Inferior parietal cortex (tissue), 1 donor: ENCODE measurements around the gene ADRM1.

ENCODE experiments used
- DNase-seq: peaks from one replicate; pipeline ENCODE4 v3.0.0-alpha.2; 2016; ENCODE audit errors: extremely low spot score

The ADRM1 gene

DNA sequence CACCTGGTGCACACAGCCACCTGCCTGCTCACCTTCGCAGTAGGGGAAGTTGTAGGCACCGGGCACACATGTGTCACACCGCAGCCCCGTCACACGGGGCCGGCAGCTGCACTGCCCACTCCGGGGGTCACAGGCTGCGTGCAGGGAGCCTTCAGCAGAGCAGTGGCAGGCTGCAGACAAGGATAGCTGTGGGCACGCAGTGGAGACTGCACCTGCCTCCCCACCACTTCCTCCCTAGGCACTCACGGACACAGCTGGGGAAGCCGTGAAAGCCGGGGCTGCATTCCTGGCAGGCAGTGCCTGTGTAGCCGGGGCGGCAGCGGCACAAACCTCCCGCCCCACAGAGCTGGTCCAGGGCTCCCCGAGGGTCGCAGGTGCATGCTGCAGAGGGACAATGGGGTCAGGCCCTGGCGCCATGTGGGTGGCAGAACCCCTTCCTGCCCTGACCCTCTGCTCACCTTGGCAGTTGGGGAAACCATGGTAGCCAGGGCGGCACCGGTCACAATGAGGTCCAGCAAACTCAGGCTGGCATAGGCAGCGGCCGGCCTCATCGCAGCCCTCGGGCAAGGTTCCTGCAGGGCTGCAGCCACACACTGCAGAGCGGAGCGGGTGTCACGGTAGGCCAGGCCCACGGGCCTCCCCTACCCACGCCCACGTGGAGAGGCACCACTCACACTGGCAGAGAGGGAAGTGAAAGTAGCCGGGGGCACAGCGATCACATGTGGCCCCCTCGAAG, 34.9 kb downstream of the ADRM1 start:
- DNase-seq = no peak

DNA sequence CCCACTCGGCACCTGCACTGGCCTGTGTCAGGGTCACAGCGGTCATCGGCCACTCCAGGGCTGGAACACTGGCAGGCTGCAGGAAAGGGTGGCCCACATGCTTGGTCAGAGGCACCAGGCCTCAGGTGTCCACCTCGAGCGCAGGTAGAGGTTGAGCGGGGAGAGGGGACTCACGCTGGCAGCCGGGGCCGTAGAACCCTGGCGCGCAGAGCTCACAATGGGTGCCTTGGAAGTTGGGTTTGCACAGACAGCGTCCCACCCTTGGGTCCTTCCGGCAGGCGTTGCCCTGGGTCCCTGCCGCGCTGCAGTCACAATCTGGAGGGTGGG, 35.5 kb downstream of the ADRM1 start:
- DNase-seq = no peak

DNA sequence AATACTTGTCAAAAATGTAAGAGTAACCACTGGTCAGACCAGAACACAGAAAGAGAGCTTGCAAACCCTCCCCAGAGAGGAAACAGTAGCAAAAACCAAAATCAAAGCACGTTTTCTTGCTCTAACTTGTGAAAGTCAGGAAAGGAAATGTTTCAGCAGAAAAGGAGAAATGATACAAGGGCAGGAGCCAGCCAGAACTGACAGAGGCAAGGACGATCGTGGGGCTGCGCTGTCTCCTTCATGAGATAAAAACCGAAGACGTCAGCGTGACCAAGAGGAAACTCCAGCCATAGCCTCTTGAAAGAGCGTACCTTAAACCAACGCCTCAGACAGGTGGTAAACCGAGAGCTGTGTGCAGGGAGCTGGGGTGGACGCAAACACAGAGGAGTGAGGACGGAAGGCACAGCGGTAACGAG, 36.9 kb downstream of the ADRM1 start:
- DNase-seq = no peak

DNA sequence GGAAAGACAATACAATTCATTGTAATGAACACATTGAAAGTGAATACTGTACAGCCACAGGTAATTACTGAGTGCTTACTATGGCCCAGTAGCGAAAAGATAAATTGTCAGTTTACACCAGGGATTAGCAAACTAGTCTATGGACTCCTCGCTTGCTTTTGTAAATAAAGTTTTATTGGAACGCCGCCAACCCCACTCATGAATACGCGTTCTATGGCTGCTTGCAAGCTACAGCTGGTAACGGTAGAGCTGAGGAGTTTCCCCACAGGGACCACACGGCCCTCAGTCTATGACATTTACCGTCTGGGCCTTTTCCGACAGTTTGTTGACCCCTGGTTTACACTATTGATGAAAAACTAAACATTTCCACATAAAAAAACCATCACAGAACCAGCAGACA, 40.1 kb downstream of the ADRM1 start:
- no peak for DNase-seq

DNA sequence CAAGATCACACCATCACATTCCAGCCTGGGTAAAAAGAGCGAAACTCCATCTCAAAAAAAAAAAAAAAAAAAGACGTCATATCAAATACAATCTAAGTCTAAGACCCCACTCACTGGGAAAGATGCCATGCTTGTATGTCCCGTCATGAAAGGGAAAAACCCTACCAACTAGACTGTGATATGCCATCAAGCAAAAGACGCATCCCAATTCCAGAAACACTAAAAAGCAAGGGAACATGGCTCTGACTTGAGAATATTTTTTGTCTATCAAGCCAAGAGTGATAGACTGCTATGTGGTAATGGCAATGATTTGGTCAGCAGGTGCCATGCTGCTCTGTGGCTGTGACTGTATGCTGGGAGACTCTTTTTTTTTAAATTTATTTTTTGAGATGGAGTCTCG, 41.3 kb downstream of the ADRM1 start:
- no peak for DNase-seq

DNA sequence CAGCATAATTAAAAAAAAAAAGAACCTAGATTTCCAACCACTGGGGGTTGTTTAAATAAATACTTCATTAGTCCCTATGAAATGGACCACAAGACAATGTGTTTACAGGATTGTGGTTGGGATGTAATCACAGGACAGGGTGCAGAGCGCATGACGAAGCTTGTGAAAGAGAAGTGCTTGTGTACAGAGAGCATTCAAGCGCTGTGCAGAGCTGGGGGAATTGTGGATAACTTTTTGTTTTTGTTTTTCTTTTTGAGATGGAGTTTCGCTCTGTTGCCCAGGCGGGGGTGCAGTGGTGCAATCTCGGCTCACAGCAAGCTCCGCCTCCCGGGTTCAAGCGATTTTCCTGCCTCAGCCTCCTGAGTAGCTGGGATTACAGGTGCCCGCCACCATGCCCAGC, 42.0 kb downstream of the ADRM1 start:
- no peak for DNase-seq

DNA sequence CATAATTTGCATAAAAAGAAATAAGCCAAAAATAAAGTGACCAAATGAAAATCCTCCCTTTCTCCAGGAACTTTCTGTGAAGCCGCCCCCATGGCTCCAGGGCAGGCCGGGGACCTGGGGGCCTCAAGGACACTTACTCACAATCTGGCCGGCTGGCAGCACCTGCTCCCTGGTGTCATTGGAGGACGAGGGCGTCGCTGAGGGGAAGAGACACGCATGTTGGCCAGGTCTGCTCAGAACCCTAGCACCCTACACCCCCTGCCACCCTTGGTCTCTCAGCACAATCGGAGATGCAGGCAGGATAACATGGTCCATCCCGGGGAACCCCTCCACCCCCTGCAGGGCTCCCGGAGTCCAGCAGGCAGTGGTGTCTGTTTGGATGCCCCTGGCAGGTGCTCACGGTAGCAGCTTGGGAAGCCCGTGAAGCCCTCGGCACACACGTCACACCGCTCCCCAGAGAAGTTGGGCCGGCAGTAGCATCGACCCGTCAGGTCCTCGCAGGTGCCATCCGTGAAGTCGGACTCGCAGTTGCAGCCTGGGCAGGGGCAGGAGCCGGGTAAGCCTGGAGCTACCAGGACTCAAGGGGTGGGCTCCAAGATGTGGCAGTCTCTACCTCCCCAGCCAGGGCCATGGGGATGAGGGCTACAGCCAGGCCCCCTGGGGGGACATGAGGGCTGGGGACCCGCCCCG, 43.0 kb downstream of the ADRM1 start:
- no peak for DNase-seq

DNA sequence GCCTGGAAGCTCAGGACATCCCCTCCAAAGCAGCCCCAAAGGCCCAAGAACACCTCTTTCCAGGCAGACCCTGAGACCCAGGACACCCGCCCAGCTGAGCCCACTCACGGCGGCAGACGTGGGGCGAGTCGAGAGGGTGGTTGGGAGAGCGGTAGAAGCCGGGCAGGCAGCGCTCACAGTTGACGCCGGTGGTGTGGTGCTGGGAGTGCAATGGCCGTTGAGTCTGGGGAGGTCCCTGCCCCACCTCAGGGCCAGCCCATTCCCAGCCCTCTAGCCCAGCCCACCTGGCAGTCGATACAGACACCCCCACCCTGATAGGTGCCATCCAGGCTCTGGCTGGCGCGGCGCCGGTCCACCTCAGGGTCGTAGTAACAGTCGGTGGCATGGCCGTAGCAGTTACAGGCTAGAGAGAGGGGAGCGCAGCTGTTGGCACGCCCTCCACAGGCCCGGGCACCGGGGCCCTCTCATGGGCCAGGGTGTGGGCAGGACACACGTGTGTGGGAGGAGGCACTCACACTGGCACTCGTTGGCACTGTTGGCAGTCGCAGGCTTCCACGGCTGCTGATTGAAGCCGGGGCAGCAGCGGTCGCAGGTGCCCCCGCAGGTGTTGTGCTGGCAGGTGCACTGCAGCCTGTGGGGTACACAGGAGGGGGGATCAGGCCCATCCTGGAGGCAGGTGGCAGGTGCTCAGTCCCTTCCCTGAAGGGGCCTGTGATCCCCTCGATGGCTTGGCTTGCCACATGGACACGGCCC, 43.8 kb downstream of the ADRM1 start:
- no peak for DNase-seq

DNA sequence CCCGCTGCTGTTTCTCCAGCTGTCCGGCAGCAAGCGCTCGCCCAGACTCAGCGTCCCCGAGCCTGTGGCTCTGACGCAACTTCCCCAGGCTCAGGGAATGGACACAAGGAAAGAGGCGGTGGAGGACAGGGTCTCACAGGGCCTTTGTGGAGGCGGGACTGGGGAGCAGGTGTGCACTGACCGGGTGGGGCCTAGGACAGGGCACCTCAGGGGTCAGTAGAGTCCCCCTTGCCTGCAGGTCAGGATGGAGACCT, 44.3 kb downstream of the ADRM1 start:
- no peak for DNase-seq

DNA sequence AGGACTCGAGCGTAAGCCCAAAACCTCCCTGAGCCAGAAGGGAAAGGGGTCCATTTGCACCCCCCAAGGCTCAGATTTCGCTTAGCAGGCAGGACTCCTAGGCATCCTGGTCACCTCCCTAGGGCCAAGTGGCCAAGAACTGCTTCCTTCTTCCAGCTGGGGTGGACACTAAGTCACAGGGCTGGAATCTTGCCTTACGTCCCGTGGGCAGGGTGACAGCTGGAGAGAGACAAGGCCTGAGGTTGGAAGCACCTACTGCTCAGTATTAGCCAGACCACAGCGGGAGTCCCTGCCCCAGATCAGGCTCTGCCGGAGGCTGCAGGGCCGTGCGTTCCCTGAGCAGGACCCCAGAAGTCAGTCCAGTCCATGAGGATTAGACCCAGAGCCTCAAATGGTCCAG, 44.6 kb downstream of the ADRM1 start:
- no peak for DNase-seq

DNA sequence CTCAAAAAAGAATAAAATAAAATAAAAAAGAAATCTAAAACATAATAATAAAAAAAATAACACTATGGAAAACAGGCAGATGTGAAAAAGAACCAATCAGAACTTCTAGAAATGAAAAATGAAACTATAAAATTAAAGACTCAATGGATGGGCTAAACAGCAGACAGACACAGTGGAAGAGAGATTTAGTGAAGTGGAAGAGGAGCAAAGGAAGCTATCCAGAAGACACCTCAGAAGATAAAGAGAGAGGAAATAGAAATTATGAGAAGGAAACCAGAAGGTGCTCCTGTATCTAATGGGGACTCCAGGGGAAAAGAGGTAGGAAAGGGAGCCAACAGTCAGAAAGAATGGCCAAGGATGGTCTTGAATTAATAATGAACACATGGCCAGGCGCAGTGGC, 45.8 kb downstream of the ADRM1 start:
- DNase-seq = no peak

DNA sequence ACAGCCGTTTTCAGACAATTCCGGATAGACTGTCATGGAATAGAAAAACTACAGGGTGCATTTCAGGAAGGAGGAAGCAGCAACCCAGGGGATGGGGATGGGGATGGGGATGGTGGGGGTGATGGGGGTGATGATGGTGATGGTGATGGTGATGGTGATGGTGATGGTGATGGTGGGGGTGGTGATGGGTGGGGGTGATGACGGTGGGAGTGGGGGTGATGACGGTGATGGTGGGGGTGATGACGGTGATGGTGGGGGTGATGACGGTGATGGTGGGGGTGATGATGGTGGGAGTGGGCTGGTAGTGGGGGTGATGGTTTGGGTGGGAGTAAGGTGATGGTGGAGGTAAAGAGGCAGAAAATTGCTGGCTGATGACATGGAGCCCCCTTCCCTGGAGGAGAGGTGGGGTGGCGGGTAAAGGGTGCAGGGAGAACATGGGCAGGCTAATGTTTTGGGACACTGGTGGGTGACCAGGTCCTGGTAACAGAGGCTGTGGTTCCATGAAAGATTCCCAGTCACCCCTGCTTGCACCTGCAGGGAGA, 46.8 kb downstream of the ADRM1 start:
- no peak for DNase-seq

DNA sequence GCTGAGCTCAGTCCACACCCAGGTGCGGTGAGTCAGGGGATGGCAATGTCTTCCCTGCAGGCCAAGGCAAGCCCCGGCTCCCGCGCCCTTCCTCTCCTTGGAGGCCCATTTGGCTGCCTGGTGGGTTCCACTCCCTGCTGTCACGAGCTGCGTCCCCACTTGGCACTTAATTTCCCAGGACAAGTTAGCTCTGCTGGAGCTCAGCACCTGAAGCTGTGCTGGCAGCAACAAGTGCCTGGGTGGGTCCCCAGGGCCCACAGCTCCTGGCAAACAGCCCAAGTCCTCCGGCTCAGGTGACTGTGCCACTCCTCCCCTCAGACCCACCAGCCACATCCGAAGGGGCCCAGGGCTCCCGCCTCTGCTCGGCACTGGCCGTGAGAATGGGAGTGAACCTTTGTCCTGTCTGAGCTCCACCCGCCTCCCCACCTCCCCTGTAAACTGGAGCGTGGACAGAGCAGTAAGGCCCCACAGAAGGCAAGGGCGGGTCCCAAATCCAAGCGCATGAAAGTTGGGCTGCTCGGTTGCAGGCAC, 47.4 kb downstream of the ADRM1 start:
- DNase-seq = no peak

DNA sequence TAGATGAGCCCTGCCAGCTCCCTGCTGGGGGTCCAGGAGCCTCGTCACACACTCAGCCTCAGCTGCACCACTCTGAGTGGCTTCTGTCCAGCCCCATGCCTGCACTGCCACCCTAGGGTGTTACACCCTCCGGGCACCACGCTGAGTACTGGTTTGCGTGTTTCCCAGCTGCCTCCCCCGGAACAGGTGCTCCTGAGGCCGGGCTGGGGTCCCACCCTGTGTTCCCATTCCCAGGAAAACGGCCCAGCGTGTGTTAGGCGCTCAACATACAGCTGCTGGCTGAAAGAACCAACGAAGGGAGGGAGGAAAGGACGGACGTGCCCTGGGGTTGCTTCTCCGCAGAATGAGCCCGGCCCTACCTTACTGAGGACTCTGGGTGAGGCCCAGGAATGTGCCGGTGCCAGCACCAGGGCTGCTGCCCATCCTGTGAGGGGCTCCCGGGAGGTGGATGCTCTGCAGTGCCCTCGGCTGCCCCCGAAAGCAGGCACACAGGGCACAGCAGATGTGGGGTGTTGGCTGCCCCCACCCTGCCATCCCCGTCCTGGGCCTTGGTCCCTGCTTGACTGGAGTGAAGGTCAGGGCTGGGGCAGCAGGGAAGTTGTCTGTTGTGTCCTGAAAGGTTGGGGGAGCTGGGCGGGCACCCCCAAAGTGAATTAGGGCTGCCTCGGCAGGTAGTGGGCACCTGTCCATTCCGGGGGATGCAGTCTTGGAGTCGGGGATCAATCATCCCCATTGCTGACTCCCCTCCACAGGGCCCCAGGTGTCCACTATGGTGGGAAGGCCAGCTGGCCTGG, 48.0 kb downstream of the ADRM1 start:
- DNase-seq = no peak

DNA sequence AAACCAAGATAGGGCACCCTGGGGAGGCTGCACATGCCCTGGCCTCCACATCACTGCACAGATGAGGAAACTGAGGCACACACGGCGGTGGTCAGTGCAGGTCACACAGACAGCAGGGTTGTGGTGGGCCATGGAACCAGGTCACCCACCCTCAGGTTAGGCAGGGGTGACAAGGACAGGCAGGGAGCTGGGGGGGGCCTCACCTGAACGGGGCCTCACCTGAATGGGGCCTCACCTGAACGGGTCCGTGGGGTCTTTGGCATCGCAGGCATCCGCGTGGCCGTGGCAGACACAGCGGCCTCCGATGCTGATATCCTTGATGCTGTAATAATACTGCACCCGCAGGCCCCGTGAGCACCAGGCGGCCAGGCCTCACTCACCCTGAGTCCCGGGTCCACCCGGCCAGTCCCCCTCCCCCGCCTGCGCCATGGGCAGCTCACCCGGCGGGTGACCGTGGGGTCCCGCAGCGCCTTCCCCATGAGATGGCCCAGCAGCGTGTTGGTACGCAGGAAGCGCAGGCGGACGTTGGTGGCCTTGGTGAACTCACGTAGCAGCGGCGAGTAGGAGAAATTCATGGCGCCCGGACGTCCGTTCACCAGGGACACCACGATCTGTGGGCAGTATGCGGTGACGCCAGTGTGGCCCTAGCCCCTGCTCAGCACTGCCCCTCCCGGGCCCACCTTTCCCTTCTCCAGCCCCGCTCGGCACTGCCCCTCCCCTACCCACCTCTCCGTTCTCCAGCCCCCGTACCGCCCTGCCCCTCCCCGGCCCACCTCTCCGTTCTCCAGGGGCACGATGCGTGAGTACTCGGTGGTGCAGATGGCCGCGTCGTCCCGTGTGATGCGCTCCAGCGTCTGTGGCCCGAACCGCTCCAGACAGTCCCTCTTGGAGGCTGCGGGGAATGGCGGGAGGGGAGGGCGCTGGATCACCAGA, 48.9 kb downstream of the ADRM1 start:
- DNase-seq = no peak

DNA sequence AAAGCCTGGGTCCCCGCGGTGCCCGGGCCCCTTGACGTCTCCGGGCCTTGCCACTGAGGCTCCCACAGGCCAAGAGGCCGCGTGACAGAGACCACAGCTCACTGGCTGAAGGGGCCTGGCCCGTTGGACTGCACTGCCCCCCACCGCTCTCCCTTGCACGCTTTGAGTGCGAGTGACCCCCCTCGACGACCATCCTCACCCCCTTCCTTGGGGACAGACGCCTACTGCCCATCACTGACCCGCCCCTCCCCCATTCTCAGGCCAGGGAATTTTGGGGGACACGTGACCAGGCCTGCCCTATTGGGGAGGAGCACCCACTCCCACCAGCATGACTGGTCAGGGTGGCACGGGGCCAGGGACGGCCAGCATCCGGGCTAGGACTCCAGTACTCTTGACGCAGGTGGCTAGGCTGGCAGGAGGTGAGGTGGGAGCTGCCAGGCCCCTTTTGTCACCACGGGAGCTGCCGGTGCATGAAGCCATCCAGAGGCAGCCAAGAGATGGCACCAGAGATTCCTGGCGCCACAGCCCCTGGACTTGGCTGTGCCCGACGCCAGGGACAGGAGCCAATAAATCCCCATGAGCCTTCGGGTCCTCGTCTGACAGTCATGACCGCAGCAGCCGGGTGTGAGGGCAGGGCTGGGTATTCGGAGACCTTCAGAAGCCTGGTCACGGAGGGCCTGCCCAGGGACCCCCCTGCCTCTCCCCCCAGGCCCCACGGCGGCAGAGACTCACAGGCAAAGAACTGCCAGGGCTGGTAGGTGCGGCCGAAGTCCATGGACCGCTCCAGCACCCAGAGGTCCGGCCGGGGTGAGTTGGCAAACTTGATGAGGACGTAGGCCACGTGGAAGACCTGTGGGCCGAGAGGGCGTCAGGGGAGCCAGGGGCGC, 49.8 kb downstream of the ADRM1 start:
- DNase-seq = peak; percentile 63

DNA sequence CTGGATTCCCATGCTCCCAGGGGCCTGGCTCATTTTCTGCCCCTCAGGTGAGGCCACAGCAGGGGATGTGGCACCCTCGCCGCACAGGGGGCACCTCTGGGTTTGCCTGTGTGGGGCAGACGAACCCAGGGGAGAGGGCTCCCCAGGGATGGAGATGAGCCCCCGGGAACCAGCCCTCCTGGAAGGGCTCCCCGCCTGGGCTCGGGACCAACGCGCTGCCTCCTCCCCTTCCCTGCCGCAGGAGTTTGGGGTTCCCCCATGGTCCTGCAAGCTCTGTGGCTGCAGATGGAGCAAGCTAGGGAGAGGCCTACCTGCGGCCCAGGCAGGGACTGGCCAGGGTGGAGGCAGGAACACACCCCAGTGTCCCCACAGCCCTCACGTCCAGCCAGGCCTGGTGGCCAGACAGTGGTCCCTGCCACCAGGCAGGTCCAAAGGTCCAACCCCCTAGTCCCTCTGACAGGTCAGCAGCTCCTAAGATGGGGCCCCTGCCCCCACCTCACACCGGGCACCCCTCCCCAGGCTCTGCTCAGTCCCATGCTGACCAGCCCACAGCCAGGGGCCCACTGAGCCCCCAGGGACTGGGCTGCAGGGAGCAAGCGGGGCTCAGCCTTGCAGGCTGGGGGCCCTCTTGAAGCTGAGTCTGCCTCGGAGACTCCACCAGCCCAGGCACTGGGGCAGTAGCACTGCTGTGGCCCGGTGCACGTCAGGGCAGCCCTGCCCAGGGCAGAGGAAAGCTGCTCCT, 50.7 kb downstream of the ADRM1 start:
- no peak for DNase-seq

DNA sequence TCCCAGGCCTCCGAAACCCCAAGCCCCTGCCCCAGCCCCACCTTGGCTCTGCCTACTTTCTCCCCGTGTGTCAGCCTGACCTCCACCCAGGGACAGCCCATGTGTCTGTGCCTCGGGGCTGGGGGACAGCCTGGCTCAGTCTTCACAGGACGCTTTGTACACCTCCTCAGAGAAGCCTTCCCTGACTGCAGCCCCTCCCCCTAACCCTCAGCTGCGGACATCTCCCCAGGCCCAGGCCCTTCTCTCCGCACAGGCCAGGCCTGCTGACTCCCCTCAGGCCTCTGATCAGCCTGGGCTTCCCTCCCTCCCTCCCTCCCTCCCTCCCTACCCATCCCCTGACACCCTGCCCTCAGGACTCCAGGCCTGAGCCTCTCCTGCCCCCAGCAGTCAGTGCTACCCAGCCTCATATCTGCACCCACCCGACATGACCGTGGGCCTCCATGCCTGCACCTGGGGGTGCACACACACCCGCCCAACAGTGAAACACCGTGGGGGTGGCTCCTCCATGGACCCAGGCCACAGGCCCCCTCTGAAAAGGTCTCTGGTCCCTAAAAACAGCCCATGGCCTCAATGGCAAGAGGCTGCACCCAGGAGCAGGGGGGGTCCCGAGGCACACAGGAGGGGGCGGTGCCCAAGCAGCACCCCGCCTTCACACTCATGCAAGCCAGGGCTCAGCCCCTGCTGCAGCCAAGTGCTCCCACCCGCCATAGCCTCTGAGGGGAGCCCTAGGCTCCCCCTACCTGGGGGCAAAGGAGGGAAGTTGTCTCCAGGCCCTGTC, 51.4 kb downstream of the ADRM1 start:
- DNase-seq = no peak
